Tibial nerve (tissue), 4 donors: ENCODE results near the gene SLC22A3. TPM values are rescaled to one million over a fixed set of nuclear protein-coding genes. Genes with fewer than 3 reads are reported as not detected.

ENCODE experiments used
- DNase-seq, 2 donors: peaks; one replicate each; pipeline ENCODE4 v3.0.0-alpha.2; 2019; ENCODE audit warnings: low spot score in 2 of 2
- H3K27ac ChIP-seq, 4 donors: fragments of 200-600 bp; sonication (generic) in 3 of 4; one replicate each; pipeline ENCODE4 v1.5.1; 2017 to 2019; ENCODE audit warnings: mild to moderate bottlenecking in 1 of 4
- H3K27me3 ChIP-seq, 2 donors: fragments of 200-600 bp; sonication (generic) in 1 of 2; one replicate each; pipeline versions ENCODE4 v1.5.1 to v1.6.0; 2017 to 2019
- H3K36me3 ChIP-seq, 3 donors: fragments of 200-600 bp; sonication (generic); one replicate each; pipeline ENCODE4 v1.5.1; 2018 to 2019
- H3K4me1 ChIP-seq, 4 donors: fragments of 200-600 bp; sonication (generic) in 3 of 4; one replicate each; pipeline ENCODE4 v1.5.1; 2017 to 2019
- H3K4me3 ChIP-seq, 4 donors: fragments of 200-600 bp; sonication (generic) in 3 of 4; one replicate each; pipeline ENCODE4 v1.5.1; 2017 to 2019; ENCODE audit warnings: mild to moderate bottlenecking in 1 of 4, moderate library complexity in 1 of 4
- H3K9me3 ChIP-seq, 4 donors: fragments of 200-600 bp; sonication (generic) in 3 of 4; one replicate each; pipeline ENCODE4 v1.5.1; 2017 to 2019
- EP300 ChIP-seq, 2 donors: sonication (generic); formaldehyde crosslinking; IDR thresholded peaks; one replicate each; pipeline ENCODE4 v1.6.1; 2017; ENCODE audit warnings: antibody characterized with exemption in 2 of 2, mild to moderate bottlenecking in 1 of 2
- POLR2A ChIP-seq, 2 donors: fragments of 450-650 bp; IDR thresholded peaks; one replicate each; pipeline ENCODE4 v1.6.1; 2017; ENCODE audit warnings: antibody characterized with exemption in 2 of 2, mild to moderate bottlenecking in 2 of 2, moderate library complexity in 2 of 2
- WGBS, 2 donors: methylation state at CpG; one replicate each; pipeline ENCODE4 v1.1.5; 2018; 5-methylcytosine and 5-hydroxymethylcytosine counted together
- total RNA-seq, 4 donors: library from RNA; depleted of rRNA; stranded (reverse); fragments of >200 nt; gene quantifications; one replicate each; pipeline ENCODE4 v1.1.0, GENCODE V29; 2016
- TF ChIP-seq, protein P1 (sequence below), 5 experiments: fragments of 200-600 bp in 3 of 5; fragments of 450-650 bp in 2 of 5; sonication (generic) in 3 of 5; IDR thresholded peaks; one replicate each; pipeline ENCODE4 v1.5.1; 2016 to 2019; ENCODE audit warnings: antibody characterized with exemption in 5 of 5, mild to moderate bottlenecking in 3 of 5, moderate library complexity in 2 of 5

SLC22A3 gene
- total RNA-seq, 4 donors from 2014 or later = 76.8 to 361 (median 263) TPM

- H3K27me3 ChIP-seq = no peaks in the 10 kb centered on the region
- no peak overlapping the region for H3K27ac ChIP-seq
- WGBS, 2 donors = 82 to 96% methylated on average over 2 of the region's 2 CpGs
- TF ChIP-seq POLR2A (IDR thresholded peaks at IDR 0.05) (no peak), EP300 (IDR thresholded peaks at IDR 0.05) (no peak)
- TF ChIP-seq, protein P1, sequence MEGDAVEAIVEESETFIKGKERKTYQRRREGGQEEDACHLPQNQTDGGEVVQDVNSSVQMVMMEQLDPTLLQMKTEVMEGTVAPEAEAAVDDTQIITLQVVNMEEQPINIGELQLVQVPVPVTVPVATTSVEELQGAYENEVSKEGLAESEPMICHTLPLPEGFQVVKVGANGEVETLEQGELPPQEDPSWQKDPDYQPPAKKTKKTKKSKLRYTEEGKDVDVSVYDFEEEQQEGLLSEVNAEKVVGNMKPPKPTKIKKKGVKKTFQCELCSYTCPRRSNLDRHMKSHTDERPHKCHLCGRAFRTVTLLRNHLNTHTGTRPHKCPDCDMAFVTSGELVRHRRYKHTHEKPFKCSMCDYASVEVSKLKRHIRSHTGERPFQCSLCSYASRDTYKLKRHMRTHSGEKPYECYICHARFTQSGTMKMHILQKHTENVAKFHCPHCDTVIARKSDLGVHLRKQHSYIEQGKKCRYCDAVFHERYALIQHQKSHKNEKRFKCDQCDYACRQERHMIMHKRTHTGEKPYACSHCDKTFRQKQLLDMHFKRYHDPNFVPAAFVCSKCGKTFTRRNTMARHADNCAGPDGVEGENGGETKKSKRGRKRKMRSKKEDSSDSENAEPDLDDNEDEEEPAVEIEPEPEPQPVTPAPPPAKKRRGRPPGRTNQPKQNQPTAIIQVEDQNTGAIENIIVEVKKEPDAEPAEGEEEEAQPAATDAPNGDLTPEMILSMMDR (IDR thresholded peaks at IDR 0.05) = no peak
- H3K36me3 ChIP-seq = no peaks in the 10 kb centered on the region
- no peak overlapping the region for H3K4me3 ChIP-seq
- no peaks in the 10 kb centered on the region for H3K9me3 ChIP-seq
- DNase-seq = no peak
- H3K4me1 ChIP-seq = no peaks in the 10 kb centered on the region
Observed at GRCh38 chr6:160333841-160334240, 14.3 kb upstream of the SLC22A3 start.

DNA sequence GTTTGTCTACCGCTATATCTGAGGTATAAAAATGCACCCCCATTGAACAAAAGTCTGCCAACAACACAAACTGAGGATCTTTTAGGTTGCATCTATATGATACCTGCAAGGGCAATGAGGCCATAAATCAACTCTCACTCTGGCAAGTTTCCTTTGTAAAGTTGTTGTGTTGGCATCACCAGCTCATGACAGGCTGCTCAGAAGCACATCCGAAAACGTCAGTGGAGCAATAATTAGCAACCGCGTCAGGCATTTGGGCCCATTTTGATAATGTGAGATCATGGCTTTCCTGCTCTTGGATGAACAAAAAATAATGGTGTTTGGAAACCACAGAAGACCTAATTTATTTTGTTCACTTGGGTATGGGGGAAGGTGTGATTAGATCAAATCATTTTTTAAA is 12.0 kb upstream of the SLC22A3 start:
- H3K27ac ChIP-seq = no peak overlapping the region
- no peak overlapping the region for H3K4me3 ChIP-seq
- 91 to 97% methylated on average over 5 of the region's 5 CpGs for WGBS, 2 donors
- no peak for DNase-seq
- no peaks in the 10 kb centered on the region for H3K27me3 ChIP-seq
- no peaks in the 10 kb centered on the region for H3K9me3 ChIP-seq
- no peaks in the 10 kb centered on the region for H3K36me3 ChIP-seq
- TF ChIP-seq, protein P1 (IDR thresholded peaks at IDR 0.05) = no peak
- TF ChIP-seq EP300 (IDR thresholded peaks at IDR 0.05) = no peak
- no peak for TF ChIP-seq POLR2A (IDR thresholded peaks at IDR 0.05)
- H3K4me1 ChIP-seq = no peaks in the 10 kb centered on the region

DNA sequence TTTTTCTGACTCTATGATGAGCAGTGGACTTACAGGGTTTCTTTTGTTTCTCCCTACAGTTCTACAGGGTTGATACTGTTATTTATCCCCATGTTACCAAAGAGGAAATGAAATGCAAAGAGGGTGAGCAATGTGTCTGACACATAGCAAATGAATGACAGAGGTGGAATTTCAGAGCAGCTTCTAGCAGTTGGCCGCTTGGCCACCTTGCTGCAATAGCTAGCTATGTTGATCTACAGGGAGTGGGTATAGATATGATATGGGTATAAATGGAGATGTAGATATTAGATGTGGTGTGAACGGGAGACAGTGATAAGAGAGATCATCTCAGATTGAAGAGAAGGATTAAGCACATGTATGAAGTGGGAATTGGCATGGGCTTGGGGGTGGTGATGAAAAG is 10.9 kb upstream of the SLC22A3 start:
- H3K9me3 ChIP-seq = no peaks in the 10 kb centered on the region
- no peak for DNase-seq
- H3K4me1 ChIP-seq = no peaks in the 10 kb centered on the region
- WGBS, 2 donors = 94 to 95% methylated on average over 2 of the region's 2 CpGs
- no peak overlapping the region for H3K4me3 ChIP-seq
- H3K36me3 ChIP-seq = no peaks in the 10 kb centered on the region
- H3K27me3 ChIP-seq = no peaks in the 10 kb centered on the region
- TF ChIP-seq EP300 (IDR thresholded peaks at IDR 0.05) (no peak), POLR2A (IDR thresholded peaks at IDR 0.05) (no peak)
- TF ChIP-seq, protein P1 (IDR thresholded peaks at IDR 0.05) = no peak
- H3K27ac ChIP-seq = no peak overlapping the region

DNA sequence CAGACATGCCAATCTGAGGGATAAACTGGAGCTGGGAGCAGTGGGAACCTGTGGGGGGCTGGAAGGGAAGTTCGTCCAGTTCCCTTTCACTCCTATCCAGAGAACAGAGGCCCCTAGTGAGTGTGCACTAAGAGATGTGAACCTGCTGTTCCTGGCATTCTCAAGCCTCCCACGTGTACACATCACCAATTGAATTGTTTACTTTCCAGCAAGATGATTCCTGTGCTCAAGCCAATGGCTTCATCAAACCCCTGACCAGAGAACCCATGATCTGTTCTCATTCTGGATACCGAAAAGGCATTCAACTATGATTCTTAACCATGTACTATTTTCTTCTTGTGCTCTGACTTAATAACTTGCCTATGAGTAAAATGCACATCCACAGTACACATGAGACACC is 10.2 kb upstream of the SLC22A3 start:
- no peaks in the 10 kb centered on the region for H3K4me1 ChIP-seq
- no peaks in the 10 kb centered on the region for H3K9me3 ChIP-seq
- DNase-seq = no peak
- H3K36me3 ChIP-seq = no peaks in the 10 kb centered on the region
- no peak overlapping the region for H3K27ac ChIP-seq
- WGBS, 2 donors = 76 to 83% methylated on average over 3 of the region's 3 CpGs
- no peaks in the 10 kb centered on the region for H3K27me3 ChIP-seq
- H3K4me3 ChIP-seq = no peak overlapping the region
- TF ChIP-seq EP300 (IDR thresholded peaks at IDR 0.05) (no peak), POLR2A (IDR thresholded peaks at IDR 0.05) (no peak)
- TF ChIP-seq, protein P1 (IDR thresholded peaks at IDR 0.05) = no peak

DNA sequence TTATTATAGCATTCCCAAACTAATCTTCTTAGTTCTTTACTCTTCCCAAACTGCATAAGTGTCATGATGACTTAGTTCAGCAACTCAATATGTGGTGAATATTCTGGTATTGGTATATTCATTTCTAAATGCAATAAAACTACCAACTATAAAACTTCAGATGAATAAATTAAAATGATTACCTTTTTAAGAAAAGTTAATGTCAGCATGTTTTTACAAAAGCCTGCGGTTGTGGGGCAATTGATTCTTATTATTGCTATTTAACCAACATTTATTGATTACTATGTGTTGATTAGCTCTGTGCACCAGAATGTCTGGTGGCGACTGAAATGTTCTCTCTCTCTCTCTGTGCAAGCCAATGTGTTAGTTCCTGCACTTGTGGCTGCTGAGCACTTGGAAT is 5.0 kb upstream of the SLC22A3 start:
- no peak for TF ChIP-seq POLR2A (IDR thresholded peaks at IDR 0.05)
- TF ChIP-seq, protein P1 (IDR thresholded peaks at IDR 0.05) = no peak
- TF ChIP-seq EP300 (IDR thresholded peaks at IDR 0.05) = no peak
- Histone ChIP-seq H3K27me3 (no peaks in the 10 kb centered on the region), H3K4me1 (peaks cover 0 to 8% (median 0%) of the 10 kb centered on the region in 4 donors), H3K4me3 (no peak overlapping the region), H3K36me3 (no peaks in the 10 kb centered on the region), H3K27ac (no peak overlapping the region), H3K9me3 (no peaks in the 10 kb centered on the region)
- no peak for DNase-seq
- WGBS, 2 donors = 86 to 89% methylated on average over 2 of the region's 2 CpGs
